Hippocampal formation (tissue), 2 donors: ENCODE data around the gene CLCN1.

Source experiments
- DNase-seq, 2 donors: peaks; one replicate each; lab custom pipeline; 2025; lab: John Stamatoyannopoulos, UW

Gene CLCN1

DNA sequence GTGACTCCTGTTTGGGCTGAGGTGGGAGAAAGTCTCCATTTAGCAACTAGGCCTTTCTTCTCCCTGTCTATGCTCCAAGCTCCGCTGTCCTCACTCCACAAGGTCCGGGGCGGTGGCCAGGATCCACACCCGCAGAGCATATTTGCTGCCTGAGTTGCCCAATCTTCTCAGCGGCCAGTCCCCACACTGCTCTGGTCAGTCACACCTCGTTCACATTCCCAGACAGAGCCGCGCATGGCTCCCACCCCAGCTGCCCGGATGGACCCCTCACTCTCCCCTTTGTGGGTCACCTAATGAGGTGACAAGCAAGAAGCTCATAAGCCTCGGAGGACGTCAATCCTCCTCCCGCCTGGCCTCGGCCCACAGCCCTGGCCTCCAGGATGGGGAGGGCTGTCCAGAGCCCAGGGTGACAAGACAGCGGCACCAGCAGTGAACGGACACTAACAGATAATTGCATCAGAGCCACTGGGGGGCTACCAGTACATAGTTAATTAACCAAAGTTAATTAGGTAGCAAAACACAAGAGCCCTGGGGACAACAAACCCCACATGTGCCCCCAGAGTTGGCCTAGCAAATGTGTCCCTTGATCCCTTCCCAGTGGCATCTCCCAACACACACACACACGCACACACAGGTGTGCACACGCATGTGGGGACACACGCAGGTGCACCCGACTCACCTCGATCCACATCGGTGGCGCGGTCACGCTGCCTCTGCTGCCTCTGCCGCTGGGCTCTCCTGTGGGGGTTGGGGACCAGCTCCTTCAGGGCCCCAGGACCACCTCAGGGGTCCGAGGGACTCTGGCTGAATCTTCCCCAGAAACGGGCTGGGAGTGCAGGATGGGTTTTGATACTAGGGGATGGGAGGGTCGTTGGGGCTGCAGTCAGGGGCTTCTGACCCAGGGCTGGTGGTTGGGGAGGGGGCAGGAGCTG, 81.0 kb downstream of the CLCN1 start:
- no peak for DNase-seq

DNA sequence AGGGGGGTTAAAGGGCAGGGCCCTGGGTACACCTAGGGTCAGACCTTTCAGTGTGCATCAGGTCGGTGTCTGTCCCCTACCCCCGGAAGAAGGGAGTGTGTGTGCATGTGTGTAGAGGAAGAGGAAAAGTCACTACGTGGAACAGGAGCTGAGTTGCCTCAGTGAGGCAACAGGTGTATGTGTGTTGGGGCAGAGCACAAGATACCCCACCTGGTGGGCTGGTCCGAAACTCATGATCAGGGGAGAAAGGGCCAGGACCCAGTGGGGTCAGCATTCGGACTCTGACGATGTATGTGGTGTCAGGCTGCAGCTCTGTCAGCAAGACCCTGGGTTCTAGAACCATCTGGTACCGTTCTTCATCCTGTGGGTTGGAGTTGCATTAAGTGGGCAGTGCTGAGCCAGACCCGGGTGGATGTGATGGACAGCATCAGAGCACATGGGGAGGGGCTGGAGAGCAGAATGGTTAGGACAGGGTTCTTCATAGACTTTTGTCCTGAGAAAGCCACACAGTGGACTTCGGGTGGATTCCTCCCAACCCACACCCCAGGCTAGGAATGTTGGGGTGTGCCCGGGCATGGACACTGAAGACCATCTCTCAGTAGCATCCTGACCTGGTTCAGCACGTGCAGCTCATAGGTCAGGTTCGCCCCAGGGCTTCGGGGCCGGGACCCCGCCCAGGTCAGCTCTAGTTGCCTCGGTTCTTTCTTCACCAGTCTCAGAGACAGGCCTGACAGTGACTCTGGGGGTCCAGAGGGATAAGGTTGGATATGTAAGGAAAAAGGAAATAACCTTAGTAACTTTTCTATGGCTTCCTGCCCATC, 82.0 kb downstream of the CLCN1 start:
- no peak for DNase-seq

DNA sequence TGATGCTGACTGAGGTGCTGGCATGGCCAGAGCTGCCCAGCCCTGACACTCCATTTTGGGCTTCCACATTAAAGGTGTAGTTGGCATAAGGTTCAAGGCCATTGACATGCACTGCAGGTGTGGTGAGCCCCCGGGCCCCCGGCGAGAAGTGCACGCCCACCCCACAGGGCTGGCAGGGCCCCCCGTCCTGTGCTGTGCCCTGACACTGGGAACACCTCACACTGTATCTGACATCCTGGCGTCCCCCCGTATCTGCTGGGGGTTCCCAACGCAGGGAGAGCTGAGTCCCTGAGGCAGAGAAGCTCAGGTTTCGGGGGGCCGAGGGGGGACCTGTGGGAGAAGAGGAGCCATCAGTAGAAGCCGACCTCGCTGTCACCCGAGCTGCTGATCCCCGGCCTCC, 82.7 kb downstream of the CLCN1 start:
- DNase-seq = no peak

DNA sequence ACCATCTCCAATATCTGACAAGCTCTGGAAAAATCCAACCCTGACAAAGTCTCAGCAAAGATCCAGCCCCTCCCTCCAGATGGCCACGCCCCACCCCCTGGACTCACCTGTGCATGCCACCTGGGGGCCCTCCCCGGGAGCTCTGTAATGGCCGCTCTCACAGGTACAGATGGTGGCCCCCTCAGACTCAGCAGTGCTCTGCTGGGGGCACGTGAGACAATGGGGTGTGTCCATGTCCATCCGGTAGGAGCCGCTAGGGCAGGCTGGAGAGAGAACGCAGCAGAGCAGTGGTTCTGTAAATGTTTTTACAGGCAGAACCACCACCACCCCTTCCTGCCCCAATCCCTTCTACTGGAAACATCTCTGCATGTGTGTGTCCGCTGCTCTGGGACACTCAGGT, 83.2 kb downstream of the CLCN1 start:
- no peak for DNase-seq

DNA sequence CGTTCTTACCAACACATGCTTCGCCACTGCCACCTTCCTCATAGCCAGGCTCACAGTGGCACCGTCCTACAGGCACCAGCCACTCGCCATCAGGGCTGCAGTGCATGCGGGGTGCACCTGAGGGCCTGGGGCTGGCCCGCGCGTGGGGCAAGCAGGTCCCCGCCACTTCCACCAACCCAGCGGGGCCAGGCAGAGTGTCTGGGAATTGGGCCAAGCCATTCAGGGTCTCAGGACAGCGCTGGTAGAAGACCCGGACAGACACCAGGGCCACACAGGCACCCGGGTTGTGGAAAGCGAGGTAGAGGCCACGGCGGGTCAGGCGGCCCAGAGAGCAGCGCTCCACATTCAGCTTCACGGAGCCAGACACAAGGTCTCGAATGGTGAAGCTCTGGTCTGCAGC, 83.7 kb downstream of the CLCN1 start:
- no peak for DNase-seq

DNA sequence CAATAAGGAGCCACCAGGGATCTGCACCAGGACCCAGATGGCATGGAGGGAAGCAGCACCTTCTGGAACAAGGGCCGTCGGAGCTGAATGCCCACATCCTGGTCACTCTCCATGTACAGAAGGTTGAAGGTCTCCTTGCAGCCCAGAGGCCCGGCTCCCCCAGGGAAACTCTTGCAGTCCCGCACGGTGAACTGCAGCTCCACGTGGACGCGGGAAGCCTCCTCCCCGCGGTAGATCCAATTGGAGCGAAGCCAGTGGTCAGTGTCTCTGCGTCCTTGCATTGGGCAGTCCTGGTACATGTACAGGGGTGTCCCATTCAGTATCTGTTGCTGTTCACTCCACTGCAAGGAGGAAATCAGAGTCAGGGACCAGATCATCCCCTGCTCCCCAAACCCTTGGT, 85.4 kb downstream of the CLCN1 start:
- no peak for DNase-seq
